ENCODE data around the gene UVRAG.

Gene UVRAG

DNA sequence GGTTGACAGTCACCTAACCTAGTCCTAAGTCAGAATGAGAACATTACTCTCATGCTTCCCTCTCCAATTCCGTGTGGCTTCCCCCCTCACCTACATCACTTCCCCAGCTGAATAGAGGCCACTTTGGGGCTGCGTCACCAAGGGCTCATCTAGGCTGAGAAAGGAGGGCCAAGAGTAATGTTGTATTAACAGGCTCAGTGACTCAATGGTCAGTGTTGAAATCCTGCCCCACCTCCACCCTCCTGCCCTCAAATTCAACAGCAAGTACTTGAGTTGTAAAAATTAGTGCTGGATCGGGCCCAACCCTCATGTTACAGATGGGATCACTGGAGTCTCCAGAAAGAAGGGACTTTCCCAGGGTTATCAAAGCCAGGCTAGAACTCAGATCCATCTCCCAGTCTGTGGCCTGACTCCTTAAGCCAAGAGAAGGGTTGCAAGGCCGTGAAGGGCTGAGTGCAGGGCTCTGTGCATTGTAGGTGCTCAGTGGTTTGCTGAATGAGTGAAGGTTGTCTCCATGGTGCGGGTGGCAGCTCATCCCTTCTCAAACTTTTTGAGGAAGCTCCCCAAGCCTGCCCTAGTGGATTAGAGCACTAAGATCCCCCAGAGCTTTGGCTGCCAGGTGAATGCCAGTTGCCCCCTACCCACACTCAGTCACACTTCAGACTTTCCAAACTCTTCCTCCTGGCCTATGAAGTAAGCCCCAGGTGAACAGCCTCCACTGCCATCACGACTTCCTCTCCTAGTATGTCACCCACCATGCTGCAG is 43.2 kb upstream of the UVRAG start:
- Histone ChIP-seq H3K27ac (ENCODE audit: extremely low read depth, low read depth, low read length) (no peak overlapping the region), H3K9me3 (ENCODE audit: control insufficient read depth, insufficient read depth, low read depth, low read length) (no peaks in the 10 kb centered on the region), H3K36me3 (ENCODE audit: control insufficient read depth in 2 of 2, insufficient read depth in 1 of 2, low read length in 2 of 2) (no peaks in the 10 kb centered on the region), H3K4me1 (ENCODE audit: control insufficient read depth, insufficient read depth, low read length) (no peaks in the 10 kb centered on the region), H3K4me3 (ENCODE audit: low read depth, low read length) (no peak overlapping the region)
- ChIA-PET POLR2A (no interaction called here), CTCF (interaction anchor here (1.0 kb wide), 1 partner anchor 66 kb away, joined by 3 read pairs; no protein-coding TSS in a partner anchor)
- TF ChIP-seq ZNF558 (tag by site-specific recombination; IDR thresholded peaks at IDR 0.05) = no peak
- TF ChIP-seq ZNF48 (tag by site-specific recombination; IDR thresholded peaks at IDR 0.05) = no peak
- TF ChIP-seq GFI1B (tag by site-specific recombination; IDR thresholded peaks at IDR 0.05) = no peak
- TF ChIP-seq, protein P1, sequence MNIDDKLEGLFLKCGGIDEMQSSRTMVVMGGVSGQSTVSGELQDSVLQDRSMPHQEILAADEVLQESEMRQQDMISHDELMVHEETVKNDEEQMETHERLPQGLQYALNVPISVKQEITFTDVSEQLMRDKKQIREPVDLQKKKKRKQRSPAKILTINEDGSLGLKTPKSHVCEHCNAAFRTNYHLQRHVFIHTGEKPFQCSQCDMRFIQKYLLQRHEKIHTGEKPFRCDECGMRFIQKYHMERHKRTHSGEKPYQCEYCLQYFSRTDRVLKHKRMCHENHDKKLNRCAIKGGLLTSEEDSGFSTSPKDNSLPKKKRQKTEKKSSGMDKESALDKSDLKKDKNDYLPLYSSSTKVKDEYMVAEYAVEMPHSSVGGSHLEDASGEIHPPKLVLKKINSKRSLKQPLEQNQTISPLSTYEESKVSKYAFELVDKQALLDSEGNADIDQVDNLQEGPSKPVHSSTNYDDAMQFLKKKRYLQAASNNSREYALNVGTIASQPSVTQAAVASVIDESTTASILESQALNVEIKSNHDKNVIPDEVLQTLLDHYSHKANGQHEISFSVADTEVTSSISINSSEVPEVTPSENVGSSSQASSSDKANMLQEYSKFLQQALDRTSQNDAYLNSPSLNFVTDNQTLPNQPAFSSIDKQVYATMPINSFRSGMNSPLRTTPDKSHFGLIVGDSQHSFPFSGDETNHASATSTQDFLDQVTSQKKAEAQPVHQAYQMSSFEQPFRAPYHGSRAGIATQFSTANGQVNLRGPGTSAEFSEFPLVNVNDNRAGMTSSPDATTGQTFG (tag by site-specific recombination; IDR thresholded peaks at IDR 0.05; ENCODE audit: borderline replicate concordance) = no peak
- no peak for TF ChIP-seq ZNF660 (tag by site-specific recombination; IDR thresholded peaks at IDR 0.05)
- TF ChIP-seq ZNF555 (tag by site-specific recombination; conservative IDR thresholded peaks at IDR 0.05) = no peak
- no peak for TF ChIP-seq ZNF133 (tag by site-specific recombination; IDR thresholded peaks at IDR 0.05)
- TF ChIP-seq ZFP3 (tag by site-specific recombination; IDR thresholded peaks at IDR 0.05; ENCODE audit: low read depth) = no peak
- no peak for TF ChIP-seq ZNF114 (tag by site-specific recombination; IDR thresholded peaks at IDR 0.05)
- TF ChIP-seq, protein P2, sequence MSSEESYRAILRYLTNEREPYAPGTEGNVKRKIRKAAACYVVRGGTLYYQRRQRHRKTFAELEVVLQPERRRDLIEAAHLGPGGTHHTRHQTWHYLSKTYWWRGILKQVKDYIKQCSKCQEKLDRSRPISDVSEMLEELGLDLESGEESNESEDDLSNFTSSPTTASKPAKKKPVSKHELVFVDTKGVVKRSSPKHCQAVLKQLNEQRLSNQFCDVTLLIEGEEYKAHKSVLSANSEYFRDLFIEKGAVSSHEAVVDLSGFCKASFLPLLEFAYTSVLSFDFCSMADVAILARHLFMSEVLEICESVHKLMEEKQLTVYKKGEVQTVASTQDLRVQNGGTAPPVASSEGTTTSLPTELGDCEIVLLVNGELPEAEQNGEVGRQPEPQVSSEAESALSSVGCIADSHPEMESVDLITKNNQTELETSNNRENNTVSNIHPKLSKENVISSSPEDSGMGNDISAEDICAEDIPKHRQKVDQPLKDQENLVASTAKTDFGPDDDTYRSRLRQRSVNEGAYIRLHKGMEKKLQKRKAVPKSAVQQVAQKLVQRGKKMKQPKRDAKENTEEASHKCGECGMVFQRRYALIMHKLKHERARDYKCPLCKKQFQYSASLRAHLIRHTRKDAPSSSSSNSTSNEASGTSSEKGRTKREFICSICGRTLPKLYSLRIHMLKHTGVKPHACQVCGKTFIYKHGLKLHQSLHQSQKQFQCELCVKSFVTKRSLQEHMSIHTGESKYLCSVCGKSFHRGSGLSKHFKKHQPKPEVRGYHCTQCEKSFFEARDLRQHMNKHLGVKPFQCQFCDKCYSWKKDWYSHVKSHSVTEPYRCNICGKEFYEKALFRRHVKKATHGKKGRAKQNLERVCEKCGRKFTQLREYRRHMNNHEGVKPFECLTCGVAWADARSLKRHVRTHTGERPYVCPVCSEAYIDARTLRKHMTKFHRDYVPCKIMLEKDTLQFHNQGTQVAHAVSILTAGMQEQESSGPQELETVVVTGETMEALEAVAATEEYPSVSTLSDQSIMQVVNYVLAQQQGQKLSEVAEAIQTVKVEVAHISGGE (tag by site-specific recombination; conservative IDR thresholded peaks at IDR 0.05; ENCODE audit: low read depth) = no peak
- no peak for TF ChIP-seq ZNF791 (tag by site-specific recombination; IDR thresholded peaks at IDR 0.05)
- no peak for TF ChIP-seq ZNF416 (tag by site-specific recombination; IDR thresholded peaks at IDR 0.05)
- TF ChIP-seq, protein P3, sequence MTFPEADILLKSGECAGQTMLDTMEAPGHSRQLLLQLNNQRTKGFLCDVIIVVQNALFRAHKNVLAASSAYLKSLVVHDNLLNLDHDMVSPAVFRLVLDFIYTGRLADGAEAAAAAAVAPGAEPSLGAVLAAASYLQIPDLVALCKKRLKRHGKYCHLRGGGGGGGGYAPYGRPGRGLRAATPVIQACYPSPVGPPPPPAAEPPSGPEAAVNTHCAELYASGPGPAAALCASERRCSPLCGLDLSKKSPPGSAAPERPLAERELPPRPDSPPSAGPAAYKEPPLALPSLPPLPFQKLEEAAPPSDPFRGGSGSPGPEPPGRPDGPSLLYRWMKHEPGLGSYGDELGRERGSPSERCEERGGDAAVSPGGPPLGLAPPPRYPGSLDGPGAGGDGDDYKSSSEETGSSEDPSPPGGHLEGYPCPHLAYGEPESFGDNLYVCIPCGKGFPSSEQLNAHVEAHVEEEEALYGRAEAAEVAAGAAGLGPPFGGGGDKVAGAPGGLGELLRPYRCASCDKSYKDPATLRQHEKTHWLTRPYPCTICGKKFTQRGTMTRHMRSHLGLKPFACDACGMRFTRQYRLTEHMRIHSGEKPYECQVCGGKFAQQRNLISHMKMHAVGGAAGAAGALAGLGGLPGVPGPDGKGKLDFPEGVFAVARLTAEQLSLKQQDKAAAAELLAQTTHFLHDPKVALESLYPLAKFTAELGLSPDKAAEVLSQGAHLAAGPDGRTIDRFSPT (tag by site-specific recombination; IDR thresholded peaks at IDR 0.05) = no peak
- TF ChIP-seq ZNF274 (IDR thresholded peaks at IDR 0.05; ENCODE audit: low read length) = no peak
- TF ChIP-seq ZNF274 (tag by site-specific recombination; IDR thresholded peaks at IDR 0.05; ENCODE audit: borderline replicate concordance) = no peak
- no peak for TF ChIP-seq BCL11B (tag by site-specific recombination; IDR thresholded peaks at IDR 0.05; ENCODE audit: low read depth)
- no peak for TF ChIP-seq ZNF175 (tag by site-specific recombination; IDR thresholded peaks at IDR 0.05)
- no peak for TF ChIP-seq ZFHX2 (tag by site-specific recombination; conservative IDR thresholded peaks at IDR 0.05)

Measured in HEK293 (cell line).